ENCODE data around the gene GEMIN5. TPM values are rescaled to one million over a fixed set of nuclear protein-coding genes. Genes with fewer than 3 reads are reported as not detected.

Gene GEMIN5
- total and polyA plus RNA-seq, 2 of the 8 experiments (the other 6 are each of a cell fraction or from before 2014, with no cell fraction given), result 12.8 to 47.0 TPM

DNA sequence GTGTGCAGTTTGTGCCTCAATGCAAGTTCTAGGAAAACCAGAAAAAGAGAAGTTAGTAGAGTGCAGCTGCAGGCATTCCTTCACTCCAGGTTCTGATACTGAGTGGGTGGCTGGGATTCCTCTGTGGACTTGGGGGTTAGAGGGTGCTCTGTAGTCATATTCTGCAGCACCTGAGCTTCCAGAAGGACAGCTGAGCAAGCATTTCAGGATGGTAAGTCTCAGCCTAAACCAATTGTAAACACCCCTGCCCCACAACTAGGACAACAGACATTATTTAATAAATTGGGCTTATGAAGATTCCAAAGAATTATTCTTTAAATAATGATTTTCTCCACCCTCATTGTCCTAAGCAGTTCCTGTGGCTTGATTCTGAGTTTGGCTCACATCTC is 96.7 kb downstream of the GEMIN5 start (continued):
- TF ChIP-seq, protein P1, sequence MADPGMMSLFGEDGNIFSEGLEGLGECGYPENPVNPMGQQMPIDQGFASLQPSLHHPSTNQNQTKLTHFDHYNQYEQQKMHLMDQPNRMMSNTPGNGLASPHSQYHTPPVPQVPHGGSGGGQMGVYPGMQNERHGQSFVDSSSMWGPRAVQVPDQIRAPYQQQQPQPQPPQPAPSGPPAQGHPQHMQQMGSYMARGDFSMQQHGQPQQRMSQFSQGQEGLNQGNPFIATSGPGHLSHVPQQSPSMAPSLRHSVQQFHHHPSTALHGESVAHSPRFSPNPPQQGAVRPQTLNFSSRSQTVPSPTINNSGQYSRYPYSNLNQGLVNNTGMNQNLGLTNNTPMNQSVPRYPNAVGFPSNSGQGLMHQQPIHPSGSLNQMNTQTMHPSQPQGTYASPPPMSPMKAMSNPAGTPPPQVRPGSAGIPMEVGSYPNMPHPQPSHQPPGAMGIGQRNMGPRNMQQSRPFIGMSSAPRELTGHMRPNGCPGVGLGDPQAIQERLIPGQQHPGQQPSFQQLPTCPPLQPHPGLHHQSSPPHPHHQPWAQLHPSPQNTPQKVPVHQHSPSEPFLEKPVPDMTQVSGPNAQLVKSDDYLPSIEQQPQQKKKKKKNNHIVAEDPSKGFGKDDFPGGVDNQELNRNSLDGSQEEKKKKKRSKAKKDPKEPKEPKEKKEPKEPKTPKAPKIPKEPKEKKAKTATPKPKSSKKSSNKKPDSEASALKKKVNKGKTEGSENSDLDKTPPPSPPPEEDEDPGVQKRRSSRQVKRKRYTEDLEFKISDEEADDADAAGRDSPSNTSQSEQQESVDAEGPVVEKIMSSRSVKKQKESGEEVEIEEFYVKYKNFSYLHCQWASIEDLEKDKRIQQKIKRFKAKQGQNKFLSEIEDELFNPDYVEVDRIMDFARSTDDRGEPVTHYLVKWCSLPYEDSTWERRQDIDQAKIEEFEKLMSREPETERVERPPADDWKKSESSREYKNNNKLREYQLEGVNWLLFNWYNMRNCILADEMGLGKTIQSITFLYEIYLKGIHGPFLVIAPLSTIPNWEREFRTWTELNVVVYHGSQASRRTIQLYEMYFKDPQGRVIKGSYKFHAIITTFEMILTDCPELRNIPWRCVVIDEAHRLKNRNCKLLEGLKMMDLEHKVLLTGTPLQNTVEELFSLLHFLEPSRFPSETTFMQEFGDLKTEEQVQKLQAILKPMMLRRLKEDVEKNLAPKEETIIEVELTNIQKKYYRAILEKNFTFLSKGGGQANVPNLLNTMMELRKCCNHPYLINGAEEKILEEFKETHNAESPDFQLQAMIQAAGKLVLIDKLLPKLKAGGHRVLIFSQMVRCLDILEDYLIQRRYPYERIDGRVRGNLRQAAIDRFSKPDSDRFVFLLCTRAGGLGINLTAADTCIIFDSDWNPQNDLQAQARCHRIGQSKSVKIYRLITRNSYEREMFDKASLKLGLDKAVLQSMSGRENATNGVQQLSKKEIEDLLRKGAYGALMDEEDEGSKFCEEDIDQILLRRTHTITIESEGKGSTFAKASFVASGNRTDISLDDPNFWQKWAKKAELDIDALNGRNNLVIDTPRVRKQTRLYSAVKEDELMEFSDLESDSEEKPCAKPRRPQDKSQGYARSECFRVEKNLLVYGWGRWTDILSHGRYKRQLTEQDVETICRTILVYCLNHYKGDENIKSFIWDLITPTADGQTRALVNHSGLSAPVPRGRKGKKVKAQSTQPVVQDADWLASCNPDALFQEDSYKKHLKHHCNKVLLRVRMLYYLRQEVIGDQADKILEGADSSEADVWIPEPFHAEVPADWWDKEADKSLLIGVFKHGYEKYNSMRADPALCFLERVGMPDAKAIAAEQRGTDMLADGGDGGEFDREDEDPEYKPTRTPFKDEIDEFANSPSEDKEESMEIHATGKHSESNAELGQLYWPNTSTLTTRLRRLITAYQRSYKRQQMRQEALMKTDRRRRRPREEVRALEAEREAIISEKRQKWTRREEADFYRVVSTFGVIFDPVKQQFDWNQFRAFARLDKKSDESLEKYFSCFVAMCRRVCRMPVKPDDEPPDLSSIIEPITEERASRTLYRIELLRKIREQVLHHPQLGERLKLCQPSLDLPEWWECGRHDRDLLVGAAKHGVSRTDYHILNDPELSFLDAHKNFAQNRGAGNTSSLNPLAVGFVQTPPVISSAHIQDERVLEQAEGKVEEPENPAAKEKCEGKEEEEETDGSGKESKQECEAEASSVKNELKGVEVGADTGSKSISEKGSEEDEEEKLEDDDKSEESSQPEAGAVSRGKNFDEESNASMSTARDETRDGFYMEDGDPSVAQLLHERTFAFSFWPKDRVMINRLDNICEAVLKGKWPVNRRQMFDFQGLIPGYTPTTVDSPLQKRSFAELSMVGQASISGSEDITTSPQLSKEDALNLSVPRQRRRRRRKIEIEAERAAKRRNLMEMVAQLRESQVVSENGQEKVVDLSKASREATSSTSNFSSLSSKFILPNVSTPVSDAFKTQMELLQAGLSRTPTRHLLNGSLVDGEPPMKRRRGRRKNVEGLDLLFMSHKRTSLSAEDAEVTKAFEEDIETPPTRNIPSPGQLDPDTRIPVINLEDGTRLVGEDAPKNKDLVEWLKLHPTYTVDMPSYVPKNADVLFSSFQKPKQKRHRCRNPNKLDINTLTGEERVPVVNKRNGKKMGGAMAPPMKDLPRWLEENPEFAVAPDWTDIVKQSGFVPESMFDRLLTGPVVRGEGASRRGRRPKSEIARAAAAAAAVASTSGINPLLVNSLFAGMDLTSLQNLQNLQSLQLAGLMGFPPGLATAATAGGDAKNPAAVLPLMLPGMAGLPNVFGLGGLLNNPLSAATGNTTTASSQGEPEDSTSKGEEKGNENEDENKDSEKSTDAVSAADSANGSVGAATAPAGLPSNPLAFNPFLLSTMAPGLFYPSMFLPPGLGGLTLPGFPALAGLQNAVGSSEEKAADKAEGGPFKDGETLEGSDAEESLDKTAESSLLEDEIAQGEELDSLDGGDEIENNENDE (IDR thresholded peaks at IDR 0.05; ENCODE audit: insufficient replicate concordance, low read length), result no peak
- TF ChIP-seq POLR2AphosphoS5 (IDR thresholded peaks at IDR 0.05; ENCODE audit: low read depth, low read length) (no peak), RBBP5 (IDR thresholded peaks at IDR 0.05; ENCODE audit: borderline replicate concordance, low read depth, low read length) (no peak), PHF8 (conservative IDR thresholded peaks at IDR 0.05; ENCODE audit: low read depth, low read length) (no peak), SIX5 (IDR thresholded peaks at IDR 0.05; ENCODE audit: low read depth, low read length) (no peak), EP300 (IDR thresholded peaks at IDR 0.05; ENCODE audit: borderline replicate concordance in 1 of 2, low read depth in 2 of 2, low read length in 2 of 2) (no peak), SP1 (IDR thresholded peaks at IDR 0.05; ENCODE audit: low read depth, low read length) (no peak), HDAC2 (IDR thresholded peaks at IDR 0.05; ENCODE audit: borderline replicate concordance in 1 of 2, low read depth in 2 of 2, low read length in 2 of 2) (no peak), NRF1 (IDR thresholded peaks at IDR 0.05; ENCODE audit: low read depth, low read length) (no peak)
- TF ChIP-seq, protein P2, sequence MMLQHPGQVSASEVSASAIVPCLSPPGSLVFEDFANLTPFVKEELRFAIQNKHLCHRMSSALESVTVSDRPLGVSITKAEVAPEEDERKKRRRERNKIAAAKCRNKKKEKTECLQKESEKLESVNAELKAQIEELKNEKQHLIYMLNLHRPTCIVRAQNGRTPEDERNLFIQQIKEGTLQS (IDR thresholded peaks at IDR 0.05; ENCODE audit: insufficient read depth, low read depth, low read length), result no peak

All from H1 (cell line).